Activated T-cell treated with anti-CD3 and anti-CD28 coated beads, Interleukin-2, amount 50 U/mL, for 72 hours (primary cell): ENCODE data around the gene BAIAP3. TPM values are rescaled to one million over a fixed set of nuclear protein-coding genes. Genes with fewer than 3 reads are reported as not detected.
A peak's percentile ranks its signal among the peaks of the same experiment; 100 is the strongest.
"Not testable (repeated sequence)": the region's sequence is repeated elsewhere in the genome, so short reads cannot be mapped to it uniquely, and the experiment has no call there.

ENCODE experiments used
- ATAC-seq, 2 donors: fragments of 150-1000 bp; cut with Tn5 transposase; replicated peaks in 1 of 2; 2 replicates each; pipeline ENCODE4 v1.10.0; 2021; ENCODE audit warnings: moderate library complexity in 2 of 2, mild to moderate bottlenecking in 1 of 2
- DNase-seq, 2 donors: peaks; one replicate each; pipeline ENCODE4 v3.0.0; 2021 to 2022; ENCODE audit warnings: mixed read lengths in 1 of 2
- H3K27ac Mint-ChIP-seq: one replicate; pipeline ENCODE4 v1.8.0; 2022; ENCODE audit warnings: mild to moderate bottlenecking, moderate library complexity, mixed read lengths
- H3K27me3 Mint-ChIP-seq: one replicate; pipeline ENCODE4 v1.8.0; 2022; ENCODE audit warnings: low read depth, mixed read lengths
- H3K36me3 Mint-ChIP-seq, 2 donors: one replicate each; pipeline ENCODE4 v1.8.0; 2022; ENCODE audit warnings: mixed read lengths in 2 of 2, mild to moderate bottlenecking in 1 of 2; ENCODE audit not compliant: insufficient read depth in 2 of 2
- H3K4me1 Mint-ChIP-seq: one replicate; pipeline ENCODE4 v1.8.0; 2022; ENCODE audit warnings: low read depth, mixed read lengths
- H3K4me3 Mint-ChIP-seq, 2 donors: one replicate each; pipeline ENCODE4 v1.8.0; 2022; ENCODE audit warnings: mild to moderate bottlenecking in 2 of 2, mixed read lengths in 2 of 2, moderate library complexity in 2 of 2
- H3K9me3 Mint-ChIP-seq, 2 donors: one replicate each; pipeline ENCODE4 v1.8.0; 2022; ENCODE audit warnings: mixed read lengths in 2 of 2
- total RNA-seq, 2 donors: library from RNA; stranded (reverse); gene quantifications; one replicate each; pipeline ENCODE4 v1.2.3, GENCODE V29; 2022

The BAIAP3 gene
- total RNA-seq, 2 donors from 2014 or later, result 0.26 to 1.1 TPM

DNA sequence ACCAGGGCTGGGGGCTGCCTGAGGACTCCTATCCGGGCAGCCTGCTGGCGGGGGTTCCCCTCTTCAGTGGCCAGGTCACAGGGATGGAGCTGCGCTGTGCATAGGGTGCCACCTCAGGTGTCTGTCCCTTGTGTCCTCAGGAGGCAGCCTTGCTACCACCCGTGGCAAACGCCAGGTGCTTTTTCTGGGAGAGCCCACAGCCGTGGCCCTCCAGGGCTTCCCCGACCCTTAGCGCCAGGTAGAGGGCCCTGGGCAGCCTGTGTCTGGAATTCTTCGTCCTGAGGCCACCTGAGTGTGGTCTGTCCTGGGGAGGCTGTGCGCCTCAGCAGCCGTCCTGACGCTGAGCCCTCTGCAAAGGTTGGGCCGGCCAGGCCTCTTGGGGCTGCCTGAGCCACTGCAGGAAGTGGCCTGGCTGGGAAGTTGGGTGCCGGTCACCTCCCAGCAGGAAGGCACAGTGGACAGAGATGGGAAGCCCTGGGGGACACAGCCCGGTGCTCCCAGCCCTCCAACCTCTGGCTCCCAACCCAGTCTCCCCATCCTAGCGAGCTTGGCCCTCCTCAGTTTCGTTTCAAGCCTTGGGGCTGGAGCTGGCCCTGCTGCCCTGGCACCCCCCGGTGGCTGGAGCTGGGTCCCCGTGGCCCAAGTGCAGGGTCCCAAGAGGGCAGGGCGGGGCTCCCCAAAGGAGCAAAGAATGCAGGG is 7.6 kb upstream of the BAIAP3 start:
- Mint-ChIP-seq H3K4me3 (no peak overlapping the region), H3K36me3 (peaks cover 3 to 6% of the 10 kb centered on the region in 2 donors), H3K27me3 (no peaks in the 10 kb centered on the region), H3K27ac (no peak overlapping the region), H3K4me1 (no peaks in the 10 kb centered on the region), H3K9me3 (no peaks in the 10 kb centered on the region)
- DNase-seq, result no peak
- ATAC-seq, result peak in 1 of 2 donors; percentile 12

DNA sequence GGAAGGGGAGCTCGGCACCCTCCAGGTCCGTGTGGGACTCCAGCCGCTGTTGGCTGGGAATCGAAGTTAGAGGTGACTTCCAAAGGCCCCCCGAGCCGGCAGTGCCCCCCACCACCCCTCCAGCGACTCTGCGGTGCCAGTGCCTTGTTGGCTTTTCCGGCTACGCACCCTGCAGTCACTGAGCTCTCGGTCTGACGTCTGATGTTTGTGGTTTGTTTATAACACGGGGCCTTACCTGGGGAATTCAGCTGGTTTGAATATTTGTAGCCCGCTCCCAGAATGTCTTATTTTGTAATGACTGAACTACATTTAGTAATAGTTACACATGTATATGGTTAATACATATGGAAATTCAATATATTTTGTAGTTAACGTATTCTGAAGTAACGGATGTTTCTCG is 7.1 kb upstream of the BAIAP3 start:
- ATAC-seq, result no peak
- peak overlapping the region; percentile 23 for H3K27ac Mint-ChIP-seq
- peaks cover 4% of the 10 kb centered on the region for H3K27me3 Mint-ChIP-seq
- peaks cover 3 to 6% of the 10 kb centered on the region in 2 donors for H3K36me3 Mint-ChIP-seq
- H3K4me1 Mint-ChIP-seq, result peaks cover 3% of the 10 kb centered on the region
- no peak for DNase-seq
- H3K4me3 Mint-ChIP-seq, result no peak overlapping the region
- no peaks in the 10 kb centered on the region for H3K9me3 Mint-ChIP-seq

DNA sequence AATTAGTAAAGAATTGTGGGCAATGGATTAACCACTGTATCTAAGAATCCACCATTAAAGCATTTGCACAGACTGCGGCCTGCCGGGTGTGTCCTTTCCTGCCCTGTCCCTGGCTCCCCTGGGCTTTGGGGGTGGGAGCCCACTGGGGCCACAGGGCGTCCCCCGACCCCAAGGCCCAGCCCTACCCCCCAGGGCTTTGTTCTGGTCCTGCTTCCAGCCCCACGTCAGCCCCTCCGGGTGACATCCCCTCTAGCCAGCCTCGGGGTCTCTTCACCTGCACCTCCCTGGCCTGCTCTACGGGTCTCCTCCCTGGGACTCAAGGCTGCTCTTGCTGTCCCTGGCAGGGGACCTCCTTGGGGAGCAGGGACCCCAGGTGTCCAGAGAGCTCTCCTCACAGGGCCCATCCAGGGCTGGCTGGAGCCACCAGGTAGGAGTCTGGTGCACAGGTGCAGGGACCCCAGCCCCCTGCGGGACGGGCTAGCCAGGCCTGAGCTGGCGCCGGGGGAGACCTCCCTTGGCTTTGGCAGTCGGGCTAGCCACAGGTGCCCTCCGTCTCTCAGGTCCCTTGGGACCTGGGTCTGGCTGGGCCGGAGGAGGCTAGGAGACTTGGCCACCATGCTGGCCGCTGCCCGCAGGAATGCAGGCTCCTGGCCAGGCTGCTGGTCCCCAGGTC is 6.4 kb upstream of the BAIAP3 start:
- Mint-ChIP-seq H3K4me1 (peaks cover 8% of the 10 kb centered on the region), H3K27ac (no peak overlapping the region), H3K27me3 (peaks cover 8% of the 10 kb centered on the region), H3K36me3 (peaks cover 3 to 6% of the 10 kb centered on the region in 2 donors), H3K9me3 (no peaks in the 10 kb centered on the region), H3K4me3 (no peak overlapping the region)
- peak in 1 of 2 donors; percentile 7 for ATAC-seq
- DNase-seq, result no peak

DNA sequence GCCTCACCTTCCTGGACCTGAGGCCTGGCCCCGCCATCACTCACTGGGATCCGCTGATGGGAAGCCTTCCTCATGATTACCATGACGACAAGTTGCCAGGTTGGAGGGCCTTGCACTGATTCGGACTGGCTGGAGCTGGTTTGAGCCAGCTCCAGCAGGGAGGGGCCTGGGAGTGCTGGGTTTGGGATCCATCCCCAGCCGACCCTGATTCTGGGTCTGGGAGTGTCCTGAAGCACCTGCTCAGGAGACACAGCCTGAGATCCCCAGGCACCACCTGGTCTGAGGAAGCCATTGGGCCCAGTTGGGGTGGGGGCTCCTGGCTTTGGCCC is 5.9 kb upstream of the BAIAP3 start:
- ATAC-seq (no peak), DNase-seq (no peak)
- peaks cover 3 to 6% of the 10 kb centered on the region in 2 donors for H3K36me3 Mint-ChIP-seq
- no peak overlapping the region for H3K27ac Mint-ChIP-seq
- H3K4me3 Mint-ChIP-seq, result no peak overlapping the region
- peaks cover 12% of the 10 kb centered on the region for H3K4me1 Mint-ChIP-seq
- H3K27me3 Mint-ChIP-seq, result peaks cover 12% of the 10 kb centered on the region
- no peaks in the 10 kb centered on the region for H3K9me3 Mint-ChIP-seq

DNA sequence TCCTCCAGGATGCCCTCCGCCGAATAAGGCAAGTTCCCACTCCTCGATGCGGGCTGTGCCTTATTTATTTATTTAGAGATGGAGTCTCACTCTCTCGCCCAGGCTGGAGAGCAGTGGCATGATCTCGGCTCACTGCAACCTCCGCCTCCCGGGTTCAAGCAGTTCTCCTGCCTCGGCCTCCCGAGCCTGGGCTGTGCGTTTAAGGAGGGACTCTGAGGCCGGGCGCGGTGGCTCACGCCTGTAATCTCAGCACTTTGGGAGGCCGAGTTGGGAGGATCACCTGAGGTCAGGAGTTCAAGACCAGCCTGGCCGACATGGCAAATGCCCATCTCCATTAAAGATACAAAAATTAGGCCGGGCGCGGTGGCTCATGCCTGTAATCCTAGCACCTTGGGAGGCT is 5.3 kb upstream of the BAIAP3 start:
- H3K9me3 Mint-ChIP-seq, H3K36me3 Mint-ChIP-seq, H3K27ac Mint-ChIP-seq, H3K4me3 Mint-ChIP-seq, ATAC-seq, DNase-seq: not testable (repeated sequence)
- Mint-ChIP-seq H3K27me3 (peaks cover 16% of the 10 kb centered on the region), H3K4me1 (peaks cover 14% of the 10 kb centered on the region)

DNA sequence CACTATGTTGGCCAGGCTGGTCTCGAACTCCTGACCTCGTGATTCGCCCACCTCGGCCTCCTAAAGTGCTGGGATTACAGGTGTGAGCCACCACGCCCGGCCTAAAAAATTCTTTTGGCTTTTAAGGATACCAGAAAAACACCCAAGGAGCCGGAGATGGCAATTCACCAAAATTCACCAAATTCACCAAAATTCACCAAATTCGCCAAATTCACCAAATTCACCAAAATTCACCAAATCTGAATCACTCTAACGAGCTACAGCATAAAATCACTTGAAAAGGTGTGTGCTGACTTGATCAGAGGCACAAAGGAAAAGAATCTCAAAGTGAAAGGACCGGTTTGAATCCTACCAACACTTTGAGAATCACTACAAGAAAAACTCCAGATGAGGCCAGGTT is 4.5 kb upstream of the BAIAP3 start:
- not testable (repeated sequence) for H3K36me3 Mint-ChIP-seq, DNase-seq, H3K27ac Mint-ChIP-seq, H3K9me3 Mint-ChIP-seq, ATAC-seq, H3K4me3 Mint-ChIP-seq
- Mint-ChIP-seq H3K27me3 (peaks cover 16% of the 10 kb centered on the region), H3K4me1 (peaks cover 14% of the 10 kb centered on the region)

DNA sequence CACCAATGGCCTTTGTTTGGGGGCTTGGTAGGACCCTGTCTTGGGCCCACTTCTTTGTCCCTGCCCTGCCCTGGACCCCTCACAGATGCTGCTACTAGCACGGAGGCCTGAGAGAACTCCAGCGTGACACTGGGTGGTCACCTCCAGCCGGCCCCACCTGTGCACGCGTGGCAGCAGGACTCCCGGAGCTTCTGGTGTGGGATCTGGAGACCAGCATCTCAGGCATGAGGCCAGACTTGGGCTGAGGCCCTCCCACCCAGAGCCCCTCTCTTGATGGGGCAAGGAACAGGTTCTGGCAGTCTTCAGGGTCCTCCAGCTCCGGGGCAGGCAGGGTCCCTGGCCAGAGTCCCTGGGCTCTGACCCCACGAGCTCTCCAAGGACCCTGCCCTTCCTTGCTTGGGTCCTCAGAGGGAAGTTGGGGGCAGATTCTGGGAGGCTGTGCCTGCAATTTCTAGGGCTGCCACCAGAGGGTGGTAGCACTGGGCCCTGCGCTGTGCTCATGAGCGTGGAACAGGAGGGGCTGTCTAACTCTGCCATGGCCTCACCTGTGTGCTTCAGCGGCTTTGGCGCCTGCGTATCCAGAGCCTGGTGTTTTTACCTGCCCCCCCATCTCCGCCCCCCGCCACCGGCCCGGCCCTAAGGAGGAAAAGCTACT is 3.1 kb upstream of the BAIAP3 start:
- ATAC-seq (peak in 1 of 2 donors; percentile 8), DNase-seq (no peak)
- peaks cover 14% of the 10 kb centered on the region for H3K4me1 Mint-ChIP-seq
- peaks cover 28% of the 10 kb centered on the region for H3K27me3 Mint-ChIP-seq
- H3K4me3 Mint-ChIP-seq, result no peak overlapping the region
- H3K27ac Mint-ChIP-seq, result no peak overlapping the region
- peaks cover 0 to 2% of the 10 kb centered on the region in 2 donors for H3K36me3 Mint-ChIP-seq
- no peaks in the 10 kb centered on the region for H3K9me3 Mint-ChIP-seq

DNA sequence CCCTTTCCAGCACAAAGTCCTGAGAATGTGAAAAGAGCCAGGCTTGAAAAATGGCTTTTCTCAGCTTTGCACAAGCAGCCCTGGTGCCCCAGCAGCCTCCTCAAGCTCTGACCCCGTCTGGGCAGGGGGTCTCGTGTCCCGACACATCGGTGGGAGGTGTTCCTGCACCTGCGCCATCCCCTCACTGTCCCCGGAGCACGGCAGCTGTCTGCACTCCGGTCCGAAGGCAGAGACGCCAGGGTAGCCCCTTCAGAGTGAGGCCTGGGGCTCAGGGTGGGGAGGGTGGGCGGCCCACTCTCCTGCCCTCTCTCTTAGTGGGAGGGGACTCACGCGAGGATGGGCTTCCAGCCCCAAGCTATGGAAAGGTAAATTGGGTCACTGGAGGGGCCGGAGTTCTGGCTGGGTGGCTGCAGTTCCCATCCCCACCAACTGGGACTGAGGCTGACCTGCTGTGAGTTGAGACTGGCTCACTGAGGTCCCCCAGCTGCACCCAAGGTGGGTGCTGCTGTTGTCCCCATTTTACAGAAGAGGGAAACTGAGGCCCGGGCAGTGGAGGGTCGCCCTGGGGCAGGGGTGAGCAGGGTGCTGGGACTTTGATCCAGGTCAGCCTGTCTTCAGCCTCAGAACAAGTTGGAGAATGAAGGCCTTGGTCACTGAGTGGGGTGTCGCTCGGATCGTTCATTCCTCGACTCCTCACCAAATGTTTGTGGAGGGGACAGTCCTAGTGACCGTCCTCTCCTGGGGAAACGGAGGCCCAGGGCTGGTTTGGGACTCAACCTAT is 2.3 kb upstream of the BAIAP3 start:
- Mint-ChIP-seq H3K27ac (no peak overlapping the region), H3K27me3 (peaks cover 35% of the 10 kb centered on the region)

DNA sequence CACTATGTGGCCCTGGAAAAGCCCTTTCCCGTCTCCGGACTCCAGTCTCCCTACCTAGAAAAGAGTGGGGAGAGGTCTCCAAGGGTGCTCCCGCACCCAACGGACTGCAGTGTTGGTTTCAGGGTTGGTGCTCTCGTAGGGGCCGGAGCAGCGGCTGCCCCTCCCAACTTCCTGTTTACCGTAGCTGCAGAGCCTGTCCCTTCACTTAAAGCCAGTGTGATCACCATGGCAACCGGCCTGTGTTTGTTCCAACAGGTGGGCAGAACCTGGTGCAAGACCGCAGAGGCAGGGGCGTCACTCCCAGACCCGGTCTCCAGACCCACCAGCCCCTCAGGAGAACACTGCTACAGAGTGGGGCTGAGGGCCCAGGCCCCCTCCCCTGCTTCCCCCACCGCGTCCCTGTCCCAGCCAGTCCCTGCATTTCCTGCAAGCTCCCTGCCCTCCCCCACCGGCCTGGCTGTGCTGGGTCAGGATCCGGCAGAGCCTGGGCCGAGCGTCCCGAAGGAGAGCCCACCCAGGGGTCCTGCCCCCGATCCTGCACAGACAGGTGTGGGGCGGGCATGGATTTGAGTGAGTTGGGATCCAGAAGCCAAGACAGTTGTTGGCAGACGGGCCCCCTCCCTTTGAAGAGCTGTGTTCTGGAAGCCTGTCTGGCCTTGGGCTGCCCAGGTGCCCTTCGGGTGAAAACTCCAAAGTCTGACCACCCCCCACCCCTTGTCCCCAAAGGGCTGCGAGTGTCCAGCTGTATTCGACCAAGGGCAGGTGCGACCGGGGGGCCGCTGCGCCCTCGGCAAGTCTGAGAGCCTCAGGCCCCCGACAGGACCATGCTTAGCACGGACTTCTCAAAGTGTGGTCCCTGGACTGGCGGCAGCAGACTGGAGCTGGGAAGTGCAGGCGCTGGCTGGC is 1.5 kb upstream of the BAIAP3 start:
- Mint-ChIP-seq H3K4me3 (peak overlapping the region; percentile 78), H3K9me3 (no peaks in the 10 kb centered on the region), H3K27me3 (peaks cover 36% of the 10 kb centered on the region), H3K36me3 (no peaks in the 10 kb centered on the region), H3K27ac (peak overlapping the region; percentile 38), H3K4me1 (peaks cover 22% of the 10 kb centered on the region)
- ATAC-seq, result peak; percentile 25 to 29
- peak in 1 of 2 donors; percentile 42 for DNase-seq

More for the DNA sequence above, 2.3 kb upstream of the BAIAP3 start:
- DNase-seq, result no peak
- peak overlapping the region in 1 of 2 donors; percentile 7 for H3K4me3 Mint-ChIP-seq
- no peak for ATAC-seq
- H3K9me3 Mint-ChIP-seq, result no peaks in the 10 kb centered on the region
- peaks cover 21% of the 10 kb centered on the region for H3K4me1 Mint-ChIP-seq
- peaks cover 0 to 2% of the 10 kb centered on the region in 2 donors for H3K36me3 Mint-ChIP-seq

DNA sequence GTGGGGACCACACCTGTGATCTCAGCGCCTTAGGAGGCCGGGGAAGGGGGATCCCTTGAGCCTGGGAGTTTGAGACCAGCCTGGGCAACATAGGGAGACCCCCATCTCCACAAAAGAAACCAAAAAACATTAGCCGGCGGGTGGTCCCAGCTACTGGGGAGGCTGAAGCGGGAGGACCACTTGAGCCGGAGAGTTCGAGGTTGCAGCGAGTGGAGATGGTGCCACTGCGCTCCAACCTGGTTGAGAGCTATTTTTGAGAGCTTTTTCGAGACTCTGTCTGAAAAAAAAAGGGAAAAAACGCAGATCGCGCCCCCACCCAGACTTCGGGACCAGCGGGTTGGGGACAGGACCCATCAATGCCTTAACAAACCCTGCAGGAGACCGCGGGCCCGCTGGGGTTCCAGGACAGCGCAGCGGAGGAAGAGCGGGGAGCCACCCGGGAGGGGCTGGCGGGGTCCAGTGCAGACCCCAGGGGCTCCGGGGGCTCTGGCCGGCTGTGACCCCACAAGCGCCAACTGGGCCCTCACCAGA is 762 bp upstream of the BAIAP3 start:
- H3K9me3 Mint-ChIP-seq, result no peaks in the 10 kb centered on the region
- peaks cover 22% of the 10 kb centered on the region for H3K4me1 Mint-ChIP-seq
- DNase-seq, result no peak
- H3K27me3 Mint-ChIP-seq, result peaks cover 36% of the 10 kb centered on the region
- peak overlapping the region; percentile 78 for H3K4me3 Mint-ChIP-seq
- peak; percentile 5 to 11 for ATAC-seq
- H3K27ac Mint-ChIP-seq, result peak overlapping the region; percentile 38
- H3K36me3 Mint-ChIP-seq, result no peaks in the 10 kb centered on the region

DNA sequence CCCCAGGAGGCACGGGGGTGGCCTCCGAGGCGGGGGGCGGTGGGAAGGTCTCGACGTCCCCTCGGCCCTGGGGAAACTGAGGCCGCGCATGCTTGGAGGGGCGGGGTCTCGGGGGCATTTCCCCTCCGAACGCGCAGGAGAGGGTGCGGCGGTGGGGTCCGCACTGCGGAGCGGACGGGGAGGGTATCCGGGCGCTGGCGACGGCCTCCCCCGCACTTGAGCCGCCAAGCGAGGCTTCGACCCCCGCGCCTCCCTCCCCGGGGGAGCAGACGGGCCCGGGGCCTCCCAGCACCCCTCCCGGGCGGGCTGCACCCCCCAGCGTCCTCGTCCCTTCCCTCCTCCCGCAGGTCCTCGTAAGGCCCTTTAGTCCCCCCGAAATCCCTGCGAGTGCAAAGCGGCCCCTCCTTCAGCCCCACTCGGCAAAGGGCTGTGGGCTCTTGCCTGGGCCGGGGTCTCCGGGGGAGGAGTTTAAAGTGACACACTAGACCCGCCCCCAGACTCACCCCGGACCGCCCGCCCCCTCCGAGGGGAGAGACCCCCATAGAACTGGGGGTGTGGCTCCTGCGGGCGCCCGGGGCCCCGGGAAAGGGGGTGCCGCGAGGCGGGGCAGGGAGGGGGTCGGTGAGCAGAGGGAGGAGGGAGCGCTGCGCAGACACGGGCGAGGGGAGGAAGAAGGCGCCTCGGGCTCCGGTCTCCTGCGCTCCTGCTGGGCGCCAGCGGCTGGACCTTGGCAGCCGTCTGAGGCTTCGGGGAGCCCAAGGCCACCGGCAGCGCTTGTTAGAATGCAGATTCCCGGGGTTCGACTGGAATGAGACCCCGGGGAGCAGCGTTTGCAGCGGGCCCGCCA is 632 bp downstream of the BAIAP3 start:
- H3K27ac Mint-ChIP-seq, result no peak overlapping the region
- no peak for DNase-seq
- H3K27me3 Mint-ChIP-seq, result peaks cover 36% of the 10 kb centered on the region
- no peaks in the 10 kb centered on the region for H3K9me3 Mint-ChIP-seq
- peak overlapping the region in 1 of 2 donors; percentile 29 for H3K4me3 Mint-ChIP-seq
- ATAC-seq, result no peak
- no peaks in the 10 kb centered on the region for H3K36me3 Mint-ChIP-seq
- peaks cover 22% of the 10 kb centered on the region for H3K4me1 Mint-ChIP-seq
